ENCODE measurements around the gene OGFR. TPM values are rescaled to one million over a fixed set of nuclear protein-coding genes. Genes with fewer than 3 reads are reported as not detected.

OGFR gene
- total RNA-seq, 1 experiment from 2014 or later = 65.2 TPM

DNA sequence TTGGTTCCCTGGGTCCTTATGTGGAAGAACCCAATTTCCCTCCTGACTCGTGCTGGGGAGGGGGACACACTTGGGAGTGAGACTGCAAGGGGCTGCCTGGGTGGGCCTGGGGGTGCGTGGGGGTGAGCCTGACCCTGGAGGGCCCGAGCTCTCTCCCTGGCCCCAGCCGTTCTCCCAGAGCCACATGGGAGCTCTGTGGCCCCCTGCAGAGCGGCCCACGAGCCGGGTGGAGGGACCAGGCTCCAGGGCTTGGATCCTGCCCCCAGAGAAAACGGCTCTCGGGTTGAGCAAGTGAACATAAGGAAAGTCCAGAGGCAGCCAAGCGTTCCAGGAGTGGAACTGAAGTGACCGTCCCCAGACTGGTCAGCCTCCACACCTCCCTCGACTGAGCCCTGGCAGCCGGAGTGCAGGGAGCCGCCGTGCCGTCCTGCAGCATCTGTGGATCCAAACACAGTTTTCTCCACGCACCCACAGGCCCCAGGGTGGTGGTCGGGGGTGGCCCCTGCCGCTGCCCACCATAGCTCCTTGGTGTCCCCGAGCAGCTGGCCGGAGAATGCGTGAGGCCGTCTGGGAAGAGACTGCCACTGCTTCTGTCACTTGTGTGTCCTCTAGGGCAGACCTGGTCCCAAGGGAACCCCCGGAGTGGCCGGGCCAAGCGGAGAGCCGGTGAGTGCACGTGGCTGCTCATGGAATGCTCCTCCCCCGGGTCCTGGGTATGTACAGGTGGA lies 22.8 kb downstream of the OGFR start:
- DNase-seq (ENCODE audit: low read depth, low spot score) = no peak
- in situ Hi-C loops (cut with HindIII; ENCODE audit: low pct_unique_long_range_greater_than_20kb, low sequenced_read_pairs) = no loop called here

DNA sequence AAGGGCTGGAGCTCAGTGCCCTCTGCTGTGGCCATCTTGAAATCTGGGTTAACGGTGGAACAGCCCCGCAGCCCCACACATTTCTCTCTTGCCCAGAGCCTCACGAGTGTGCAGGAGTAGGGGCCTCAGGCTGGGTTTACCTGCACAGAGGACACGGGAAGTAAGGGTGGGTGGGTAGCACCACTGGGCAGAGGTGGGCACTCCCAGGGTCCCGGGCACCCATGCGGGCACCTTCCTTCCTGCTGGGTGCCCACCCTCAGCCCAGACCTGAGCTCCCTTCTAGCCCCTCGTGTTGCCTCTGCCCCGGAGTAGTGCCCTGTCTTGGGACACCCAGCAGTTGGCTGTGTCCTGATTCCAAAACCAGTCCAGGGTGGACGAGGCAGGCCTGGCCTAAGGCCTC lies 23.4 kb downstream of the OGFR start:
- in situ Hi-C loops (cut with HindIII; ENCODE audit: low pct_unique_long_range_greater_than_20kb, low sequenced_read_pairs) = no loop called here
- DNase-seq (ENCODE audit: low read depth, low spot score) = no peak

- no peak for DNase-seq (ENCODE audit: low read depth, low spot score)
- in situ Hi-C loops (cut with HindIII; ENCODE audit: low pct_unique_long_range_greater_than_20kb, low sequenced_read_pairs) = no loop called here
These were observed 24.0 kb downstream of the OGFR start for GRCh38 chr20:62828511-62829230.

DNA sequence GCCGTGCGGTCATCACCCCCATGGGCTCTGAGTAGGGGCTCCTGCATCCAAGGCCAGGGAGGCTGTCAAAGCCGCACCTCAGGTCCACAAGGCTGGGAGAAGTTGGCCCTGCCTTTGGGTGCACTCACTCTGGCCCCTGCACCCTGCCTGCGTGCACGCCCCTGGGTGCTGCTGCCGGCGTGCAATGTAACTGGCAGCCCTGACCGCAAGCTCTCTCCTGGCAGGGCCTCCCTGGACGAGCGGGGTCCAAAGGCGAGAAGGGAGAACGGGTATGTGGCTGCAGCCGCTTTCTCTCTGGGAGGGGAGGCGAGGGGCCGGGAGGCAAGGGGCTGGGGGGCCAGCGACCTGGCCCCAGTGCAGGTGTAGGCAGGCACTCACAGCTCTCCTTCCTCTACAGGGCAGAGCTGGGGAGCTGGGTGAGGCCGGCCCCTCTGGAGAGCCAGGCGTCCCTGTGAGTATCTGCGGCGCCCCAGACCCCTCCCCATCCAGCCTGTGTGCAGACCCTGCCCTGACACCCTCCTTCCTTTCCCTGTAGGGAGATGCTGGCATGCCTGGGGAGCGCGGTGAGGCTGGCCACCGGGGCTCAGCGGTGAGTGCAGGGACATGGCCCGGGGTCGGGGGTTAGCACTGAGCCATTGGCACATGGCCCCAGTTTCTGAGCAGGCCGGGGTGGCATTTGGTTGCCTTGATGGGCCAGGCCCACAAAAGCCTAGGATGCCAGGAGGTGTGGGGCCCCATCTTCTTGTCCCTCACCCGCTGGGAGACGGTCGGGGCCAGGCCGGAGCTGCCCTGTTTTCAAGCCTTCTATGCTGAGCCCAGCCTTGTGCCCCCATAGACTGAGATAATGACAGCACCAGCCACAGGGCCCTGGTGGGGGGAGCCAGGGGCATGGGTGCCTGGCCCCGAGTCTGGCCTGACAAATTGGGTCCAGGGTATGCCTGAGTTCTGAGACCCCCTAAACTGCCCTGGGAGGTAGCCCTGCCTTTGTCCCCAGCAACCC lies 24.9 kb downstream of the OGFR start:
- no peak for DNase-seq (ENCODE audit: low read depth, low spot score)
- in situ Hi-C loops (cut with HindIII; ENCODE audit: low pct_unique_long_range_greater_than_20kb, low sequenced_read_pairs) = no loop called here

- DNase-seq (ENCODE audit: low read depth, low spot score) = no peak
- in situ Hi-C loops (cut with HindIII; ENCODE audit: low pct_unique_long_range_greater_than_20kb, low sequenced_read_pairs) = no loop called here
These were observed 25.6 kb downstream of the OGFR start for GRCh38 chr20:62830251-62830650.

- in situ Hi-C loops (cut with HindIII; ENCODE audit: low pct_unique_long_range_greater_than_20kb, low sequenced_read_pairs) = no loop called here
- no peak for DNase-seq (ENCODE audit: low read depth, low spot score)
These were observed 26.2 kb downstream of the OGFR start for GRCh38 chr20:62830821-62831220.

DNA sequence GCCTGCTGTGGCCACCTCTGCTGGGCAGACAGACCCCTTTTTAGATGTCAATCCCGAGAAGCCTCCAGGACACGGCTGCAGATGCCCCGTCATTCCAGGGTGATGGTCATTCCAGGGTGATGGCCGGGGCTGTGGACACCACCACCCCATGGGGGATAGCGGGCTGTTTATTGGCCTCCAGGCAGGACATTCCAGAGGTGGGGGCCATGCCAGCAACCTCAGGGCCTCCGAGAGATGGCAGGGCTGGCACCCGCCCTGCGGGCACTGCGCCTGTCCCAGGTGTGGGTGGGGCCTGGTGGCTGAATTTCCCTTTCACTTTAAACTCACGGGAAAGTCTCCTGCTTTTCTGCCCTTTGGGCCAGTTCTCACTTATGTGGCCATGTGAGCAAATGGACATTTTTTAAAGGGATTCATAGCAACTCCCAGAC lies 26.7 kb downstream of the OGFR start:
- in situ Hi-C loops (cut with HindIII; ENCODE audit: low pct_unique_long_range_greater_than_20kb, low sequenced_read_pairs) = no loop called here
- no peak for DNase-seq (ENCODE audit: low read depth, low spot score)

DNA sequence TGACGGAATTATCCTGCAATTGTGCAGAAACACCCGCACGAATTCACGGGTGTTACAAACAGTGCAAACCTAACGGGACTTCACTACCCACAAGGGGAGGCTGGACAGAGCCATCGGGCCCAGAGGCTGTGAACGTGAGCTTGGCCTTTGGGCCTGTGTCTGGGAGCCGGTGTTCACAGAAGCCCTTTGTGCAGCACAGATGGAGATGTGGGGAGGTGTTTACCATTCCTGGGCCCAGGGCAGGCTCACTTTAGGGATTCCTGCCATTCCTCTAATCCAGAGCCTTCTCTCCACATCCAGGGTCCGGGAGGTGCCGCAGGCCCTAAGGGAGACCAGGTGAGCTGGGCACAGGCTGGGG lies 27.2 kb downstream of the OGFR start:
- in situ Hi-C loops (cut with HindIII; ENCODE audit: low pct_unique_long_range_greater_than_20kb, low sequenced_read_pairs) = no loop called here
- DNase-seq (ENCODE audit: low read depth, low spot score) = no peak

DNA sequence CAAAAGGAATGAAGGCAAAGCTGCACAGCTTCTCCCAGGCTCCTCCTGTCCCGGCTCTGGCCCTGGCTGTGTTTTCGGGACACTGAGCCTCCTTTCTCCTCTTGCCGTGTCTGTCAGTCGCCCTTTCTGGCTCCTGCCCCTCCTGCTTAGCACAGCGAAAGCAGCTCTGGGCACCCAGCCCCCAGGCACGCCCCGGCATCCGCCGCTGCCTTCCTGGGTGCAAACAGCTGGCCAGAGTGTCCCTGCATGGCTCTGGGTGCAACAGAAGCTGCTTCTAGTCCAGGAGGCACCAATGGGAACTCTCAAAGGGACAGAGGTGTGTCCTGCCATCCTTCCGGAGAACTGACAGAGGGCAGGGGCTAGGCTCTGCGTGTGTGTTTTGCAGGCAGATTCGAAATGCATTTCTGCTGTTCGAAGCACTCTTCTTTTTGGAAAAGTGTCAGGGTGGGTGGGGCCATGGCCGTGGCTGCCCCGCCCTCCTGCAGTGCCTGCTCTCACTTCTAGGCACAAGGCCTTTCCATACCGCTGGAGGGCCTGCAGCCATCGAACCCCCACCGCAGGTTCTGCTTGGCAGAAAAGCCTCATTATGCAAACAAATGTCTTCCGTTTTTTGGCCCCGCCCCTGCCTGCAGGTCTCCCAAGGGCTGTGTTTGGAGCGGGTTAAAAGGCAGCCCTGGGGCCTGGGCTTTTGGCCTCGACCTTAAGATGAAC lies 27.7 kb downstream of the OGFR start:
- no peak for DNase-seq (ENCODE audit: low read depth, low spot score)
- in situ Hi-C loops (cut with HindIII; ENCODE audit: low pct_unique_long_range_greater_than_20kb, low sequenced_read_pairs) = no loop called here

DNA sequence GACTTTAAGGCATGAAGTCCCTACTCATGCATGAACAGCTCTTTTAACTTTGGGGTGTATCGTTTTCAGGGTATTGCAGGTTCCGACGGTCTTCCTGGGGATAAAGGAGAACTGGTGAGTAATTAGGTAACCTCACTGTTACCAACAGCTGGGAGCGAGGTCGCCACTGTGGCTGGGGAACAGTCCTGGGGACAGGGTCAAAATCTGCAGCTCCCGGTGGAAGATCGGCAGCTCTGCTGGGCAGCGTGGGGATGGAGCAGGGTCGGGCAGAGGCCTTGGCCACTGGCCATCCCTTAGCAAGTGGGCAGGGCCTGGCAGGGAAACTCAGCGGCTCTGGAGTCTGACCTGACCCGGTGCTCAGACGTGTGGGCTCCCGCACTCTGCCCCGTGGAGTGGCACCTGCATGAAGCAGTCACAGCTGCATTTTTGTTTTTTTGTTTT lies 28.3 kb downstream of the OGFR start:
- no peak for DNase-seq (ENCODE audit: low read depth, low spot score)
- in situ Hi-C loops (cut with HindIII; ENCODE audit: low pct_unique_long_range_greater_than_20kb, low sequenced_read_pairs) = no loop called here

- in situ Hi-C loops (cut with HindIII; ENCODE audit: low pct_unique_long_range_greater_than_20kb, low sequenced_read_pairs) = no loop called here
- DNase-seq (ENCODE audit: low read depth, low spot score) = no peak
These were observed 30.5 kb downstream of the OGFR start for GRCh38 chr20:62834967-62835730.

DNA sequence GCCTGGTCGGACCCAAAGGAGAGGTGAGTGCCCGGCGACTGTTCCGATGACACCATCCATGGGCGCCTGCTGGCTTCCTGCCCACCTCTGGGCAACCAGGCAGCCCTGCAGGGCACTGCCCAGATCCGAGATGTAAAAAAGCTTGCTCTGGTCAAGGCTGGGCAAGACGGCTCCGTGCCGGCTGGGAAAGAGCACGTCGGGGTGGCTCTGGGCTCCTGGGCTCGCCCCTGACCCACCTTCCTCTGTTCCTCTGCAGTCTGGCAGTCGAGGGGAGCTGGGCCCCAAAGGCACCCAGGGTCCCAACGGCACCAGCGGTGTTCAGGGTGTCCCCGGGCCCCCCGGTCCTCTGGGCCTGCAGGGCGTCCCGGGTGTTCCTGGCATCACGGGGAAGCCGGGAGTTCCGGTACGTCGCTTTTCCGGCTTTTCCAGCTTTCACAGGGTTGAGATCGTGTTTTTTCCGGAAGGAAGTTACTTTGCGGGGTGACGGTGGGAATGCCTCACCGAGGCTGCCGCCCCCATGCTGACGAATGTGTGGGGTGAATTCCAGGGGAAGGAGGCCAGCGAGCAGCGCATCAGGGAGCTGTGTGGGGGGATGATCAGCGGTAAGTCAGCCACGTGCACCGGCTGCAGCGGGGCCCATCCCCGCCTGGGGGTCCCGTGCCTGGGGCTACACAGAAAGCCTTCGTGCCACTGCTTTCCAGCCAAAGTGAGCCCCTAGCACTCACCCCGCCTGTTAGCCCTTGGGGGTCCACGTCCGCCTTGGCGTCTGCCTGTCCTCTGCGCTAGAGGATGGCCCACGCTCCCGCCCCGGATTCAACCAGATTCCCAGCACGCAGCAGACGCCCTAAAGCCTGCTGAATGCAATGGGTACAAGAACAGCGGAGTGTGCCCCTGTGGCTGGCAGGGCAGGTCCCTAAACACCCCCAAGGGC lies 31.6 kb downstream of the OGFR start:
- DNase-seq (ENCODE audit: low read depth, low spot score) = no peak
- in situ Hi-C loops (cut with HindIII; ENCODE audit: low pct_unique_long_range_greater_than_20kb, low sequenced_read_pairs) = no loop called here

GRCh38 chr20:62836967-62837490 lies 32.4 kb downstream of the OGFR start:
- DNase-seq (ENCODE audit: low read depth, low spot score) = no peak
- in situ Hi-C loops (cut with HindIII; ENCODE audit: low pct_unique_long_range_greater_than_20kb, low sequenced_read_pairs) = no loop called here

DNA sequence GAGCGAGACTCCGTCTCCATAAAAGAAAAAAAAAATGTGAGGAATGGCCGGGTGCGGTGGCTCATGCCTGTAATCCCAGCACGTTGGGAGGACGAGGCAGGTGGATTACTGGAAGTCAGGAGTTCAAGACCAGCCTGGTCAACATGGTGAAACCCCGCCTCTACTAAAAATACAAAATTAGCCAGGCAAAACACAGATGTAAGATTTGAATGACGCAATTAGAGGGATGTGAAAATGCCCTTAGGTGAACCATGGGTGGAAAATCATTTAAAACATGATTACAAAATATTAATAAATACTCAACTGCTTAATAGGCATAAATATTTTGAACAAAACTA lies 33.1 kb downstream of the OGFR start:
- in situ Hi-C loops (cut with HindIII; ENCODE audit: low pct_unique_long_range_greater_than_20kb, low sequenced_read_pairs) = no loop called here
- DNase-seq (ENCODE audit: low read depth, low spot score) = no peak

DNA sequence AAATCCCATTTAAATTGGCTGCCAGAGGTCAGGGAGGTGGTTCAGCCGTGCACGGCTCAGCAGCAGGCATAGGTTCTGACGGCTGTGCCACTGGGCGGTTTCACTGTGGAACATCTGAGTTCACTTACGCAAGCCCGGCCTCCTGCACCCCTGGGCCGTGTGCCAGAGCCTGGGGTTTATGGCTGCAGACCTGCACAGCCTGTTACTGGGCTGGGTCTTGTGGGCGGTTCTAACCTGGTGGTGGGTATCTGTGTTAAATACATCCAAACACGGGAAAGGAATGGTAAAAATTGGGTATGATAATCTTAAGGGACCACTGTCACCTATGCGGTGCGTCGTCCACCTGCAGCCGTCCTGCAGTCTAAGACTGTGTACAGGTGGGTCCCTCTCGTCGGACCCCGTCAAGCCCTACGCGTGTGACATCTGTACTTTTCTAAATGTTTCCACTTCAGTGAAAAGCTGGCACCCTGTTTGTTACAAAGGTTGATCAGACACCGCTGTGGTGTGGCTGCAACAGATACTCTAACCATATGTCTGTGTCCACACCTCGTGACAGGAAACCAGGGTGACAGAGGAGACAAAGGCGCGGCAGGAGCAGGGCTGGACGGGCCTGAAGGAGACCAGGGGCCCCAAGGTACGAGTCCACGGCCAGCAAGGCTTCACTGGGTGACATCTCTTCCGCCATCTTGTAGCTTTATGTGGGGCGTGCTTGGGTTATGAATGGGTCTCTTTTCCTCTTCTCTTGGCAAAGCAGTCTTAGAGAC lies 33.7 kb downstream of the OGFR start:
- in situ Hi-C loops (cut with HindIII; ENCODE audit: low pct_unique_long_range_greater_than_20kb, low sequenced_read_pairs) = no loop called here
- DNase-seq (ENCODE audit: low read depth, low spot score) = no peak

Measured in SK-MEL-5 (cell line).